Measurements from ENCODE around the gene CTBP2.

The CTBP2 gene

DNA sequence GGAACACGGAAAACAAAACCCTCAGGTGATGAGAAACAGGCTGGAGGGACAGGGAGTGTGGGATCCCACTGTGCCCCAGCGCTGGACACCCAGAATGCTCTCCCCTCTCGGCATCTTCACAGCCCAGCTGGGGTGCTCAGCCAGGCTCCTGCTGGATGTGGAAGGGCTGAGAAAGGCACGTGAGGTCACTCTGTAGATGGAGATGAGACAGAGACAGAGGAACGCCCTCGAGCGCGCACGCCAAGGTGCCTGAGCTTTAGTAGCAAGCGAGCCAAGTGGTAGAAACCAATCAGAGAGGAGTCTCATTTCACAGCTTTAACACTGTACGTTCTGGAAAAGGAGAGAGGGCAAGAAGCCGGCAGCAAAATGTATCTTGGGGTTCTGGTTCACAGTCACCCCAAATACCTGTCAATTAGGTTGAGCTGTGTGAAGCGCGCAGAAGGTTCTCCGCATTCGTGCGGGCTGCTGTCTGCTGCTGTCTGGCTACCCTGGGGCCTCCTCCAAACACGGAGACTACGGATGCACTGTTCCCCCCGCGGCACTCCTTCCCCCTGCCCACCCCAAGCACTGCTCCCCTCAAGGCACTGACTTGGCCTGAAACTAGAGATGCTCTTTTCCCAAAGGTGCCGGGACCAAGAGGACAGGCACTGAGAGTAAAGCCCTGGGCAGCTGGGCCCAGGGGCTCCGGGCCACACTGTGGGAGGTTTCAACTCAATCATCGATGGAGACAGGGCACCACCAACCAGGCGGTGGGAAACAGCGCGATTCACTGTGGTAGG, 127.0 kb downstream of the CTBP2 start:
- no peak for DNase-seq

DNA sequence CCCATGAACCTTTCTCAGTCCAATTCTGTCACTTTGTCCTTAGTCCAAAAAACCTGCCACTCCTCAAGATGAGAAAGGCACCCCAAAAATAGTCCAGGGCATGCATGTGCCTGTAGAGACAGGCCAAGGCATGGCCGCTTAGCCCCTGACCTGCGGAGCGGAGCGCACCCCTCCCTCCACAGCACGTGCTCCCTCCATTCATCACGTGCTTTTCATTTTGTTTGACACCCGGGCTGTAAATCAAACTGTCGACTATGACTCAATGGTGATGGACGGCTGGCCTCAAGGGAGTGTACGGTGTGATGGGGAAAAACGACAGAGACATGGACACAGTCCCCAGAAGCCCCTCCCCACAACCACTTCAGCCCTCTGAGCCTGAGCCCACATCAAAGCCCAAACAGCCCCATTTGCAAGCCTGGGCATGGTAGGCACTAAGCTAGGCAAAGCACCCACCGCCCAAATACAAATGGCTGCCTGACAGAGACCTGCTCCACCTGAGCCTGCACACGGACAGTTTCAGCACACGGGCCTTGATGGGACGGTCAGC, 127.8 kb downstream of the CTBP2 start:
- DNase-seq = no peak

DNA sequence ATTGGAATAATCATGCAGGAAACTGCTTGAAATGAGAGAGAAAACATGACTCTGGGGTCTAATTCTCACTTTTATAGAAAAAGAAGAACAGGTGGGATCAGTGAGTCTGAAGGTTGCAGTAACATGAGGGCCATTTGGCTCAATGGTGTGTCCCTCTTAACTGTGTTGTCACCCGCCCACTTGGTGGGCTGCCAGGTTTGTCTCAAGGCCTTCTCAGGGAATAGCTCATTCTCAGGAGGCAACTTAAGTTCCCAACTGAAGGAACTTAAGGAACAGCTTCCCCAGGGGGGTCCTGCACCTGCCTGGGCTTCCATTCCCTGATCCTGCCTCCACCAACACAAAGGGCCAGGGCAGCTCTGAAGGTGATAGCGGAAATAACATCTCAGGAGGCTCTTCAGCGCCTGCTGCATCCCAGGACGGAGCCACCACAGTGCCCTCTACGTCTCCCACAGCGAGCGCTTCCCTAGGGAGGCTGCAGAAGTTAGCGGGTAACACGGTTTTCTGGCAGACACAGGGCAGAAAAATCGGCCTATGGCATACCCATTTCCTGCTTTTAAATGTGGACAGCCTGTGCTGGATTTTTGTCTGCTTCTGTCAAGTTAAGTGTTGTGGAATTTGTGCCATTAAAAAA, 129.7 kb downstream of the CTBP2 start:
- no peak for DNase-seq

DNA sequence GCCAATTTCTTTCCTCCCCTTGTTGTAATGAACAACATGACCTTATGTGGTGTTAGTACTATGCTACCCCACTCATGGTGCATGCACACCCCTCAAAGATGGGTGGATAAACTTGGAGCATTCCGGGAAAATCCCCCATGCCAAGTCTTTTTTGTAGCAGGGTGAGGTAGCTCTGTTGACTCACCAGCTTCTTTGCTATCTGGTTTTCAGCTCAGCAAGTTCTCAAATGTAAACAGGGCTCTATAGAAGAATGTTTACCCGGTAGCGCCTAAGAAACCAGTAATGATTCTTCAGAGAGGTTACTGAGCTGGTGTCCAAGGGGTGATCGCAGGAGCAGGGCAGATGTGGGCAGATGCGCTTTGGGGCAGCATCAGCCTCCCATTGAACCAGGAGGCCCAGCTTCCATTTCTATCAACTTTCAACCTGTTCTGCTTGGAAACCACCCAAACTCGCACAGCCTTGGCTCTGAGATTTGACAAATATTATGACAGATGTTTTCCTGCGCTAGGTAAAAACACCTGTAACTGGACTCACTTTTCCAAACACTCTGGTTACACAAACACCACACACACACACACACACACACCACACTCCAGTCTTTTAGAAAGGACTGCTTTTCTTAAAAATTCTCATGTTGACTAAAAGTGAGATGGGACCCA, 130.7 kb downstream of the CTBP2 start:
- DNase-seq = no peak

DNA sequence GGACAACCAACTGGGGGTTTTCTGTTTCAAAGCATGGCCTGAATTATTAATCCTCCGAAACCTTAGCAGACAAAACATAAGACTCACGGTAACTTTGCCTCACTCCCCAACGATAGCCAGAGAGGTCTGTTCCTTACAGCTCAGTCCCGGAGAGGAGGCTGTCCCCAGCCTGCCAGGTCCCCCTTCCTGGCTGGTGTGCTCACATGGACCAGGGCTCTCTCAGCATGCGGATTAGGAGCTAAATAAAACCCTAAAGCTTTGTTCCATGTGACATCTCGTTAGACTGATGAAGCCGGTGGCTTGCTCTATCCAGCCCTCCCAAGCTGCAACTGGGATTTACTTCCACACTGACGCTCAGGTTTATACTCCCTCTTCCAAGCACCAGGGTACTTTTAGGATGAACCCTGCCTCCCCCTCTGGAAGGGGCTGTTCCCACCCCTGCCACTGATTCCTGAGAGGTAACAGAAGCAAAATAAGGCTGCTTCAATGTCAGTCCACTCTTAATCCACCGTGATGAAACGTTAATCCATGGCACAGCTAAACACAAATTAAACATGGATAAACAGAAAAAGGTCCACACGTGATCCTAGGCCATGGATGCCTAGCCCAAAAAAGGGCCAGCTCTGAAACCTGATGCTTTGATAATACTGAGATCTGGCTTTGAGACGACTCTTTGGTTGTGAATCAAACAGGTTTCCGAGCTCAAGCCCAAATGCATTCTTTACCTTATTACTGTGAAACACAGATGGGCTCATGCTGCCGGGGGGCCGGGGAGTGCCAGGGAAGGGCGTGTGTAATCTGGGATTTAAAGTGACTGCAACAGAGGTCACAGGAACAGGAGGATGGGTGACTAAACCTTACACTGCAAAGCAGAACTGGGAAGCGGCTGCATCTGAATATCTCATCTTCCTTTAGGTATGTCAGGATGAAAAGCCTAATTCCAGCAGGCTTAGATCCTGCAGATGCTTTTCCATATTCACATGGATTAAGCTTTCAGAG, 132.2 kb downstream of the CTBP2 start:
- DNase-seq = no peak

DNA sequence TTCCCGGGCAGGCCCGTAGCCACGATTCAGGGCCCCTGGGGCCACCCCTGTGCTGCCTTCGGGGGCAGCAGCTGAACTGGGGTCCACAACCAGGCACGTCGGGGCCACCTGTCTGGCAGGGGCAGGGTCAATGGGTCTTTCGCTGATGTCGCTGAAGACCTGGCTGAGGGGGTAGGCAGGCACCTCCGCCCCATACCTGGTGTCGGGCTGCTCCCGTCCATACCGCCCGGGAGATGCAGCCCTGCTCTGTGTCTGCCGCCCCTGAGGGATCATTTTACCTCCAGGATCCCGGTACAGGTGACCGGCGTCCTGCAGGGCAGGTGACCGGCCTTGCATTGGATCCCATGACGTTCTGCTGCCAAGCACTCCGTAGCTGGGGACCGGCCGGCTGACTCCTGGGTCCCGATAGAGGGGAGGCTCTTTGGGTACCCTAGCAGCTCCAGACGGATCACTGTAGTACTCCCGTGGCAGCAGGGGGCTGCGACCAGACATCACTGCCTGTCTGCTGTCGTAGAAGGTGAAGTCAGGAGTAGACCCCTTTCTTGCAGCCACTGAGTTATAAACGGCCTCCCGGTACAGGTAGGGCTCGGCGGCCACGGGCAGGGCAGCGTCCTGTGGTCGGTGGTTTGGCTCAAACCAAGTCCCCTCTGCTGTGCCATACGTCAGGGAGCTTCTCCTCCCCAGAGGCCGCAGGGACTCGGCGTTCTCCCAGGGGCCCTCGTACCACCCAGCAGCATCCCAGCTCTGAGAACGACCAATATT, 133.2 kb downstream of the CTBP2 start:
- DNase-seq = no peak

DNA sequence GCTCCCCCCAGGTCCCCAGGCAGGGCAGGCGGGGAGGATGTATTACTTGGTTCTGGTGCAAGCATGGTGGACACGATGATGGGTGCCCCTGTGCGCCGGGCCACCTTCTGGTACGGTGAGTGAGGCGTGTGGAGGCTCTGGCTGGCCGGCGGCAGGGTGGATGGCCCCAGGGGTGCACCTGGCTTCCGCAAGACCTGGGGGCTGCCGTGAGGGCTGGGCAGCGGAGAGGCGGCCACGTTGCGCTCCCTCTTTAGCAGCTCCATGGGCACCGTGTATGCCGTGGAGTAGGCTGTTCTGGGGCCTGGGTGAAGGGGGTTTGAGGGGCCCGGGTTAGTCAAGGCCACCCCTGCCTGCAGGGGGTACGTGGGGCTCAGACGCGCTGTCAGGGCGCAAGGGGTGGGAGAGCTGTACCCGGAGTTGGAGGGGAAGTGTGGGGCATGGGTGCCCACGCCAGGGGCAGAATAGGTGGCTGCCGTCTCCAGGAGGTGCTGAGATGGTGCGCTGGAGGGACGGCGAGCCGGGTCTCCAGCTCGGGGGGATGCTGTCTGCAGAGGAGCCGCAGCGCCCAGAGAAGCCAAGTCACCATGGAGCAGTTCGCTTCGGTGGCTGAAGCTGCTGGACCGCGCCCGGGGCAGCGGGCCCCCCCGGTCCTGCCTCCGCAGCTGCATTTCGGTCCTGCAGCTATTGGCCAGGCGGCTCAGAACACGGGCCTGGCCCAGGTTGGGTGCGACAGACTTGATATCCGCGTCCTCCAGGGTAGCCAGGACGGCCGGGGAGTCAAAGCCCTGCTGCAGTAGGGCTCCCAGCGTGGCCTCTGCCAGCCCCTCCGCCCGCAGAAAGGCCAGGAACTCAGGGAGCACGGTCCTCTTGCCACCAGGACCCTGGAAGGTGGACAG, 134.1 kb downstream of the CTBP2 start:
- DNase-seq = no peak

DNA sequence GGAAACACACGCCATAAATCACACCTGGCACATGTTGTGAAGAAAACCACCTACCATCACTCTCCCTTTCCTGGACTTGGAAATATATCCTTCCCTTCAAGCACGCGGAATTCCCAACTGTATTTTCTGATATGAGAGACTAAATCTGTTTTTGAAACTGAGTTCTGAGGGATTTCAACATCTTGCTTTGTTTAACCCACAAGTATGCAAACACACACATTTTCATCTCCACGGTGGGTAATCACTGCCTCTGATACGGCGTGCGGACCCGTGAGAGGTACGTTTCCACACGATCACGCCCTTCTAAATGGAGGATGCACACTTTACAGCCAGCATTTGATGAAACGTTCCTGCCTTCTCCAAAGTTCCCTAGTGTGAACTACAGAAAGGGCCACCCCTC, 135.0 kb downstream of the CTBP2 start:
- no peak for DNase-seq

DNA sequence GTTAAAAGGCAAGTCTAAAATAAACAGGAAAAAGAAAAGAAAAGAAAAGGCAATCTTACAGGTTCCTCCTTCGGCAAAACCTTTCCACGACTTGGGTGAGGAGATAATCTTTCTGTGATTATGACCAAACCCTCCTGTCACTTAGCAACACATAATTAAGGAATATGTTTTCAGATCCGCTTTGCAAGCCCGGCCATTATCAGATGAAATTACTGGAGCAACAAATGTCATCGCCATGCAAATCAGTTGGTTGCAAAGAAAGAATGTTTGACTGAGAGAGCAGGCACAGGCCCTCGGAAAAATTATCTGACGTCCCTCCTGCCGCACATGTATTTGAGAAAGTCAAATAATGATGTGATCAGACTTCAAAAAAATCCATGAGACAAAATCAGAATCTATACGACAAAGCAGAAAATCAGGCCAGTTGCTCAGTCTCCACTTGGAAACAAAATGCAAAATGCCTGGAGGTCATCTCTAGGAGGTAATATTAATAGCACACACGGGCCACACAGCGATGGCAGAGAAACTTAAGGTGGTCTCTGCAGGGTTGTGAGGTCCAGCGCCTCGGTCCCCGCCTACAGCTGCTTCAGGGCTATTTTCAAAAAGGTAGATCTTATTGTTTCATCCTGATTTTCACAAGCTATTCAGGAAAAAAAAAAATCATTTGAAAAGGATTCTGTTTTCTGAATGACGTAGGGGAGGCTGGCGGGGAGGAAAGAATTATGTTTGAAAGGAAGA, 135.7 kb downstream of the CTBP2 start:
- peak; percentile 38 for DNase-seq

DNA sequence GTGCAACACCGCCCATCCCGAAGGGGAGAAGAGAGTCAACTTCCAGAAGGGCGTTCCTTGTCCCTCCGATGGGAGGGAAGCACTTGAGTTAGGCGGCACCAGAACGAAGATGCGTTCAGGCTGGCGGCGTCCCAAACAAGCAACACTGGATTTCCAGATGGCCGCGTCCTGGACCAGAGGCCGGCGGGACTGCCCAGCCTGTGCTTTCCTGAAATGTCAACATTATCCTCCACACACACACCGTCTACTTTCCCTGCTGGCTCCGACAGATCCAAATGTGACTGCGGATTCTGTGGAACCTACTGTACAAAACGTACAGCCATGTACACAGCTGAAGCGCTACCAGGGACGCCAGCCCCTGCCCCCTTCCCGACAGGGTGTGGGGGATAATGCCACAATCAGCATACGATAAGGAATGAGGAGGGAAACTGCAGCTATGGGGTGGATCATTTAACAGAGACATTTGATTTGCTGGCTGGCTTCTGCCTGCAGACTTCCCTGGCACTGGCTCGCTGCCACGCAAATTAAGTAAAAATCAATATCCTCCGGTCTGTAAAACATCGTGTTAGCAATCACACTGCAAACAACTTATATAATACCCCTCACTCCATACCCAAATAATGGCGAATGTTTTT, 136.4 kb downstream of the CTBP2 start:
- DNase-seq = no peak

DNA sequence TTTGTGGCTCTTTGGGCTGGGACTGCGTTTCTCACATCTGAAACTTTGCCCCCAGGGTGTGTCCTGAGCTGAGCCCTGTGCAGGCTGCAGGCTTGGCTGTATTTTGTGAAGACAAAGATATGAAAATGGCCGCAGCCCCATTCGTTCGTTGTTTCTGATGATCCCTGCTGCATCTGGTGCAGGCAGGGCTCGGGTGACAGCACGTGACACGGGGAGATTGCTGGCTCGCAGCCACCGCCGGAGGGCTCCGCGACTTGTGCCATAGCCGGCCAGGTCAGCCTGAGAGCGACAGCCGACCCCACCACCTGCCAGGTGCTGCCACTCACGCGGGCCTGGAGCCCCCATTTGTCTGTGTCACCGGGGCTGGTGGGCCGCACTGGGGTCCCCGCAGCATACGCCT, 137.1 kb downstream of the CTBP2 start:
- DNase-seq = peak; percentile 1

DNA sequence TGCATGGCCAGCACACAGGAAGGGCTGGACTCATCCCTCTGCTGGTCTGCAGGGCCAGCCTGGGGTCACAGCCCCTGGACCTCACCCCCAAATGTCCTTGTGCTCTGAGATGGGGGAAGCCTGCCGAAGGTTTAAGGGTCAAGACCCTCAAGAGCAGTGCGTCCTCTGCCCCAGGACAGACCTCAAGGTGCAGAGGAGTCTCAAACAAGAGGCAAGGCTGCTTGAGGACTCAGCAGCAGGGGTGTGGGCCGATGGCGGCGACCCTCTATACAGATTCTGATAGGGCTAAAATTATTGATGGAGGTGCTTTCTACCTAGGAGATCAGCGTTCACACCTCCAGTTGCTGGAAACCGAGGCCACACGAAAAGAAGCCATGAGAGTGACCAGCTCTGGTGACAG, 137.7 kb downstream of the CTBP2 start:
- DNase-seq = no peak

DNA sequence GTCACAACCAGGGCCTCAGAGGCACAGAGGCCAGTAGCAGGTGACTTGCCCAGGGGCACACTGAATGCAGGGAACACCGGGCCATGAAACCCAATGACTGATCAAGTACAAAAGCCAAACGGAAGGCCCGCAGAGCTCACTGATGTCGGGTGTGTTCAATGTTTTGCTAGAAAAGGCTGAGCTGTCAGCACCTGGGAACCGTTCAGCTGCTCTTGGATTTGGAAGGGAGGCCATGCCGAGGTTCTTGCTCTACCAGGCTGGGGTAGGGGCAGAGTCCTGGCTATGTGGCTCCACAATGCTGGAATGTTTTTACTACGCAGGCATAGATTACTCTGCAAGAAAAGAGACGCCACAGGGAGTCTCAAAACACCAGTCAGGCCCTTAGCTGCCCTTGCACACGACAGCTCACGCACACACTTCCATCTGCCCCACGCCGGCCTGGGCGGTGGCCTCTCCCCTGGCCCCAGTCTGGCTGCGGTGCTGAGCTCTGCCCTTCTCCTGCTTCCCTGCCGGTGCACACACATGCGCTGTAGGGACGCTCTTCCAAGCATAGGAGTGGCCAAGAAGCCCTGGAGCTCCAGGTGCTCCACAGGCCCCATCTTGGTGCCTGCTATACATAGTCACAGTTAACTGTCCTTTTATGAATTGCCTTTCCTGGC, 138.5 kb downstream of the CTBP2 start:
- no peak for DNase-seq

DNA sequence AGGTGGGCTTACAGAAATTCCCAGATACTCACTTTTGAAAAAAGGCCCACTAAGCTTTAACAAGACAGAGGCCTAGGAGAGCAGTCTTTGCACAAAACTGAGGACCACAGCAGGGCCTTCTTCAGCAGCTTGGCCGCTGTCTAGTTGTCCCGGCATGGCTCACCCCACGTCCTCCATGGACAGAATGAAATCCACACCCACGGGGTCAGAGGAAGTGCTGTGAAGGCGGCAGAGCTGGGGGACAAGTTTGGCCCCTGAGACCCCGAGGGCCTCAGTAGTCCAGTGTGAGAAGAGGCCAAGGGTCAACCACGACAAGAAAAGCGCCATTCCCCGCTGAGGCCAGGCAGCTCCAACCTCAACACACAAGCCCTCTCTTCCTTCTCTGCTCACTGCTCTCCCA, 139.5 kb downstream of the CTBP2 start:
- no peak for DNase-seq

DNA sequence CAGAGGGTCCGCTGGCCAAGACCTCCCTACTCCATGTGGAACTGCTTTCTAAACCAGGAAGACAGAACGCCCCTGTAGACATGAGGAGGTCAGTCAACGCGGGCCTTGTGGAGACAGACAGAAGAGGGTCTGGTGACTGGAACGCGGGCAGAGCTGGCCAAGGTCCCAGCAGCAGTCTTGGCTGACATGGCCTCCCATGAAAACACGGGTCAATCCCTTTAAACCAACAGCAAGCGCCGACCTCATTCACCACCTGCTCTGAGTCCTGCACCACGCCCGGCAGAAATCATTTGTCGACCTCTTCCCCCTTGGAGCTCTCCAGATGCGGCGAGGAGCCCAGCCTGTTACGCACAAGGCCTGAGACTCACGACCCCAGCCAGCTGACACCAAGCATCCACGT, 140.0 kb downstream of the CTBP2 start:
- no peak for DNase-seq

DNA sequence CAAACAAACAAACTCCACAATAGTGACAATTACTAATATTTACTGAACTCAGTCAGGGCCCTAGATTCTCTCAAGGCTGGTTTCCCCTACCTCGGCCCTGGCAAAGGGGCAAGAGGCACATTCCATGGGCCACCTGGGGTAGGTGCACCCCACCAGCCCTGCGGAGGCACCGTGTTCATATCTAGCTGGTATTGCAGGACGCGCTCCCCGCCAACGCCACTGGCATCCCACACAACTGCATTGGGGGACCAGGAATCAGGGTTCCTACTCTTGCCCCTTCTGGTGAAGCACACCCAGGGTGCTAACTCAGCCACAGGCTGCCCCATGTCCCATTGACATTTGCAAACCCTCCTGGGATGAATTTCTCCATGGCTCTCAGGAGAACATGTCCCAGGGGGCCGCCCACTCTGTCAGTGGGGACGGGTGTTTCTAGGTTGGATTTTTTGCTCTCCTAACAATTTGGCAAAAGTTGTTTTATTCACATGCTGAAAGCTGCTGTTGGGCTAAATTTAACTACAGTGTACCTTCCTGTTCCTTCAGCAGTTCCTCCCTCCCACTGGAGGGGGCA, 141.7 kb downstream of the CTBP2 start:
- no peak for DNase-seq

DNA sequence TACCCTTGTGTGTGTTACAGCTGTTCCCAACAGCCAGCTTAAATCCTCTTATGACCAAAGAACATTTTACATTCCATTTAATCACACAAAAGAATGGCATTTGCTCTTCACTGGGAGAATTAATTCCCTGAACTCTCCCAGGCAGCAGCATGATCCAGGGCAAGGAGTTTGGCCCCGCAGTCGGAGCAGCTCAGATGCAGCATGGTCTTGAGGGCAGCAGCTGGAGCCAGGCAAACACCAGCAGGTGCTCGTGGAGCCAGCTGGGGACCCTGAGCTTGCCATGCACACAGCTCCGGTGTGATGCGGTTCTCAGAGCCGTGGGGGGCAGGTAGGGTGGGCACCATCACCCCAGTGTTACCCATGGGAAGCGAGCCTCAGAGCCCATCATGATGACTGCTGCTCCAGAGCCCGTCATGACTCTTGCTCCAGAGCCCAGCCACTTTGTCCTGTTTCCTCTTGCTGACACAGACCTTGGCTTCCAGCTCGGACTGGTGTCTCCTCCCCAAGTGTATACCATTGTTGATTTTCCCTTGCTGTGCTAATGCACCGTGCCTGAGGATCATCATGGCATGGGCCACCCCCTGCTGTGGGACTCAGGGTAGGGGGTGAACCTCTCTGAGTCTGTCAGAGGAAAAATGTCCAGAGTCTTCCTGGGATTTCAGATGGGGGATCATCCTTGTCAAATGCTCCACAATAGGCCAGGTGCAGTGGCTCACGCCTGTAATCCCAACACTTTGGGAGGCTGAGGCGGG, 142.6 kb downstream of the CTBP2 start:
- DNase-seq = no peak

Data from NCI-H1417 treated with DMSO at 0.1 percent for 48 hours (cell line).